Heart left ventricle (tissue), 16 donors: ENCODE data around the gene RGL3. TPM values are rescaled to one million over a fixed set of nuclear protein-coding genes. Genes with fewer than 3 reads are reported as not detected.
"Not testable (repeated sequence)": the region's sequence is repeated elsewhere in the genome, so short reads cannot be mapped to it uniquely, and the experiment has no call there.

Source experiments
- ATAC-seq, 4 donors: fragments of 200-7000 bp; cut with Tn5 transposase; one replicate each; pipeline ENCODE4 v1.9.1; 2020 to 2022; ENCODE audit warnings: moderate library complexity in 4 of 4, mild to moderate bottlenecking in 3 of 4, moderate number of reproducible peaks in 1 of 4
- DNase-seq, 5 donors: peaks; one replicate each; pipeline ENCODE4 v3.0.0-alpha.2; 2020
- H3K27ac ChIP-seq, 12 donors: fragments of 200-600 bp; sonication (generic) in 4 of 12; one replicate each; pipeline versions ENCODE4 v1.5.0 to v1.8.0; 2016 to 2022; ENCODE audit warnings: mild to moderate bottlenecking in 2 of 12
- H3K27me3 ChIP-seq, 9 donors: fragments of 200-600 bp; sonication (generic) in 2 of 9; one replicate each; pipeline versions ENCODE4 v1.5.1 to v1.8.0; 2016 to 2022; ENCODE audit warnings: mild to moderate bottlenecking in 3 of 9
- H3K36me3 ChIP-seq, 9 donors: fragments of 200-600 bp; sonication (generic) in 2 of 9; one replicate each; pipeline versions ENCODE4 v1.5.0 to v1.8.0; 2018 to 2022; ENCODE audit warnings: mild to moderate bottlenecking in 2 of 9
- H3K4me1 ChIP-seq, 12 donors: fragments of 200-600 bp; sonication (generic) in 4 of 12; one replicate each; pipeline versions ENCODE4 v1.5.0 to v1.8.0; 2016 to 2022; ENCODE audit warnings: mild to moderate bottlenecking in 3 of 12
- H3K4me3 ChIP-seq, 12 donors: fragments of 200-600 bp; sonication (generic) in 4 of 12; one replicate each; pipeline versions ENCODE4 v1.5.0 to v1.8.0; 2017 to 2022; ENCODE audit warnings: mild to moderate bottlenecking in 9 of 12, moderate library complexity in 4 of 12
- H3K9me3 ChIP-seq, 12 donors: fragments of 200-600 bp; sonication (generic) in 4 of 12; one replicate each; pipeline versions ENCODE4 v1.5.0 to v1.8.0; 2016 to 2022; ENCODE audit warnings: mild to moderate bottlenecking in 1 of 12
- CTCF ChIP-seq, 12 donors: fragments of 200-600 bp; sonication (generic) in 4 of 12; IDR thresholded peaks; one replicate each; pipeline versions ENCODE4 v1.5.0 to v1.8.0; 2018 to 2022; ENCODE audit warnings: antibody characterized with exemption in 12 of 12, mild to moderate bottlenecking in 5 of 12
- POLR2A ChIP-seq, 2 donors: fragments of 450-650 bp; IDR thresholded peaks; one replicate each; pipeline ENCODE4 v1.6.1; 2017; ENCODE audit warnings: antibody characterized with exemption in 2 of 2, mild to moderate bottlenecking in 2 of 2, moderate library complexity in 2 of 2
- WGBS, 4 donors: extraction: QIAGEN DNeasy Blood & Tissue Kit in 2 of 4; methylation state at CpG; one replicate each; pipeline versions ENCODE4 v1.1.5 to v1.1.7; 2013 to 2018; 5-methylcytosine and 5-hydroxymethylcytosine counted together
- intact Hi-C, 10 donors: fragments of 100-400 bp; cut with DNase I; formaldehyde crosslinking; loops; one replicate each; pipeline versions ENCODE4 v1.11.1 to v1.14.2; 2022
- polyA plus RNA-seq, 2 donors: library from polyadenylated mRNA; stranded (reverse); fragments of 200-250 nt; gene quantifications; one replicate each; pipeline ENCODE4 v1.2.3, GENCODE V29; 2013
- total RNA-seq, 9 donors: library from RNA; depleted of rRNA in 2 of 9; stranded (reverse); fragments of >200 nt in 2 of 9; fragmentation: NEBNext Ultra II Directional in 3 of 9; extraction: Animal tissue kit (Norgen Biotek cat#: 25700) in 3 of 9; gene quantifications; one replicate each; pipeline versions ENCODE4 v1.1.0 to v1.2.4, GENCODE V29; 2016 to 2023
- donor health status: ischemic (EF 13 %, LVEDD 7.1; RV severe dilation, severe dysfunction).
- donor health status: healthy with polysubstance abuse.
- donor health status: DM: no; HTN: yes; CAD: no.
- donor health status: DM: no; HTN: no; CAD: no.
- donor health status: ischemic (EF 25% LVEDD 6.9; RV normal size, moderate dysfunction).
- donor health status: ischemic (EF 25% LVEDD 5.7; RV mildly dilated, moderate dysfunction).
- donor health status: healthy.
- donor health status: DM: yes; HTN: yes; CAD: no.
- donor health status: ischemic (EF 35%, LVEDD 5.7; RV mildly dilated, moderate dysfunction).
- donor health status: nonischemic (EF 11% LVEDD 7.7; RV severe dilation, severe dysfunction).
- donor health status: DM: yes; HTN: yes; CAD: no.
- donor health status: PGD.
- donor health status: ischemic (EF 29% LVEDD 5.4; RV normal size, mild dysfunction).
- donor health status: nonischemic (EF 23%, LVEDD 6.1; RV moderate dilation, normal function).

The RGL3 gene
- total and polyA plus RNA-seq, 11 donors: 2.1 to 11.3 (median 4.0) TPM

GRCh38 chr19:11457831-11458230 lies 38.7 kb upstream of the RGL3 start:
- ATAC-seq (no peak), DNase-seq (no peak)
- Histone ChIP-seq H3K4me3 (no peak overlapping the region), H3K27me3 (peaks cover 0 to 18% (median 0%) of the 10 kb centered on the region in 9 donors), H3K9me3 (no peaks in the 10 kb centered on the region), H3K36me3 (no peaks in the 10 kb centered on the region), H3K27ac (no peak overlapping the region), H3K4me1 (no peaks in the 10 kb centered on the region)
- TF ChIP-seq POLR2A (IDR thresholded peaks at IDR 0.05) (no peak), CTCF (IDR thresholded peaks at IDR 0.05) (no peak)
- intact Hi-C loops: no loop called here
- 85 to 92% (median 87%) methylated on average over 19 to 20 of the region's 20 CpGs for WGBS, 4 donors

GRCh38 chr19:11457115-11457514 lies 38.0 kb upstream of the RGL3 start:
- H3K27me3 ChIP-seq: peaks cover 0 to 23% (median 0%) of the 10 kb centered on the region in 9 donors
- H3K4me3 ChIP-seq: no peak overlapping the region
- ATAC-seq: no peak
- DNase-seq: no peak
- peaks cover 0 to 2% (median 0%) of the 10 kb centered on the region in 12 donors for H3K4me1 ChIP-seq
- no peak overlapping the region for H3K27ac ChIP-seq
- no peaks in the 10 kb centered on the region for H3K36me3 ChIP-seq
- H3K9me3 ChIP-seq: no peaks in the 10 kb centered on the region
- TF ChIP-seq POLR2A (IDR thresholded peaks at IDR 0.05): no peak
- no peak for TF ChIP-seq CTCF (IDR thresholded peaks at IDR 0.05)
- intact Hi-C loops: no loop called here
- 17 to 31% (median 21%) methylated on average over 6 to 18 of the region's 18 CpGs for WGBS, 4 donors

- Histone ChIP-seq H3K9me3 (no peaks in the 10 kb centered on the region), H3K27me3 (peaks cover 0 to 24% (median 0%) of the 10 kb centered on the region in 9 donors), H3K4me3 (no peak overlapping the region), H3K4me1 (peaks cover 0 to 3% (median 0%) of the 10 kb centered on the region in 12 donors), H3K36me3 (no peaks in the 10 kb centered on the region), H3K27ac (no peak overlapping the region)
- 83 to 91% (median 88%) methylated on average over 7 of the region's 7 CpGs for WGBS, 4 donors
- no peak for DNase-seq
- ATAC-seq: no peak
- intact Hi-C loops: no loop called here
- TF ChIP-seq POLR2A (IDR thresholded peaks at IDR 0.05) (no peak), CTCF (IDR thresholded peaks at IDR 0.05) (no peak)
Measured at GRCh38 chr19:11456659-11457058, 37.5 kb upstream of the RGL3 start.

GRCh38 chr19:11455233-11455554 lies 36.1 kb upstream of the RGL3 start:
- H3K4me1 ChIP-seq, DNase-seq, intact Hi-C loops, H3K27ac ChIP-seq, H3K36me3 ChIP-seq, H3K4me3 ChIP-seq, H3K9me3 ChIP-seq, ATAC-seq: not testable (repeated sequence)
- WGBS, 4 donors: 88 to 94% (median 90%) methylated on average over 9 of the region's 9 CpGs
- peaks cover 0 to 18% (median 0%) of the 10 kb centered on the region in 9 donors for H3K27me3 ChIP-seq
